Ascending aorta (tissue), 2 donors: ENCODE data around the gene VEGFB. TPM values are rescaled to one million over a fixed set of nuclear protein-coding genes. Genes with fewer than 3 reads are reported as not detected.

ENCODE experiments used
- DNase-seq, 2 donors: peaks; one replicate each; pipeline ENCODE4 v3.0.0-alpha.2; 2019; ENCODE audit warnings: low spot score in 2 of 2
- H3K27ac ChIP-seq, 2 donors: fragments of 200-600 bp; sonication (generic); one replicate each; pipeline ENCODE4 v1.5.1; 2016 to 2017; ENCODE audit warnings: mild to moderate bottlenecking in 1 of 2
- H3K27me3 ChIP-seq: fragments of 200-600 bp; sonication (generic); one replicate; pipeline ENCODE4 v1.5.1; 2017
- H3K36me3 ChIP-seq, 2 donors: fragments of 200-600 bp; sonication (generic); one replicate each; pipeline ENCODE4 v1.5.1; 2016
- H3K4me1 ChIP-seq, 2 donors: fragments of 200-600 bp; sonication (generic); one replicate each; pipeline ENCODE4 v1.5.1; 2016 to 2017; ENCODE audit warnings: mild to moderate bottlenecking in 1 of 2
- H3K4me3 ChIP-seq, 2 donors: fragments of 200-600 bp; sonication (generic); one replicate each; pipeline ENCODE4 v1.5.1; 2016 to 2017; ENCODE audit warnings: mild to moderate bottlenecking in 1 of 2
- H3K9me3 ChIP-seq, 2 donors: fragments of 200-600 bp; sonication (generic); one replicate each; pipeline ENCODE4 v1.5.1; 2016
- CTCF ChIP-seq, 3 experiments: fragments of 200-600 bp in 2 of 3; fragments of 450-650 bp in 1 of 3; sonication (generic) in 2 of 3; IDR thresholded peaks; one replicate each; pipeline ENCODE4 v1.5.1; 2016 to 2019; ENCODE audit warnings: antibody characterized with exemption in 3 of 3, mild to moderate bottlenecking in 1 of 3, moderate library complexity in 1 of 3
- intact Hi-C: fragments of 100-400 bp; cut with DNase I; formaldehyde crosslinking; loops from one replicate; pipeline ENCODE4 v1.15.1; 2023
- total RNA-seq: library from RNA; depleted of rRNA; stranded (reverse); fragments of >200 nt; gene quantifications from one replicate; pipeline ENCODE4 v1.1.0, GENCODE V29; 2016

Gene VEGFB
- total RNA-seq, 1 donor from 2014 or later: 188 TPM

GRCh38 chr11:64235437-64236161 is 1.2 kb downstream of the VEGFB start:
- Histone ChIP-seq H3K4me1 (peaks cover 5 to 32% of the 10 kb centered on the region in 2 donors), H3K4me3 (peak overlapping the region; percentile 87 to 92), H3K27ac (peak overlapping the region; percentile 84 to 92), H3K9me3 (no peaks in the 10 kb centered on the region), H3K27me3 (no peaks in the 10 kb centered on the region), H3K36me3 (peaks cover 17 to 19% of the 10 kb centered on the region in 2 donors)
- intact Hi-C loops: no loop called here
- TF ChIP-seq CTCF (IDR thresholded peaks at IDR 0.05): no peak
- peak in 1 of 2 donors; percentile 63 for DNase-seq

- H3K36me3 ChIP-seq: peaks cover 17 to 19% of the 10 kb centered on the region in 2 donors
- TF ChIP-seq CTCF (IDR thresholded peaks at IDR 0.05): no peak
- DNase-seq: no peak
- no peak overlapping the region for H3K27ac ChIP-seq
- H3K4me1 ChIP-seq: peaks cover 5 to 35% of the 10 kb centered on the region in 2 donors
- no peaks in the 10 kb centered on the region for H3K27me3 ChIP-seq
- H3K4me3 ChIP-seq: no peak overlapping the region
- intact Hi-C loops: no loop called here
- no peaks in the 10 kb centered on the region for H3K9me3 ChIP-seq
Observed at GRCh38 chr11:64237484-64237951, 3.1 kb downstream of the VEGFB start.

DNA sequence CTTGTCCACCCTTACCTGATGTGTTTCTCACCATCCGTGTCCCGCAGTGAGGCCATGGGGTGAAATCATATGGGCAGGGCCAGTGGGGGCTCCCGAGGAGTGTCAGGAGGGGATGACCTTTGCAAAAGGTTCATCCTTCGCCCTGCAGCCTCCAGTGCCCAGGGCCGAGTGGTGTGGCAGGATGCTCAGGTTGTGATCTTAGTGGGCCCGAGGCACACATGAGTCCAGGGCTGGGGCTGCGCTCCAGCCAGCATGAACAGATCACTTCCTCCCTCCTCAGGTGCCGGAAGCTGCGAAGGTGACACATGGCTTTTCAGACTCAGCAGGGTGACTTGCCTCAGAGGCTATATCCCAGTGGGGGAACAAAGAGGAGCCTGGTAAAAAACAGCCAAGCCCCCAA is 3.7 kb downstream of the VEGFB start:
- H3K4me3 ChIP-seq: no peak overlapping the region
- intact Hi-C loops: no loop called here
- no peak for TF ChIP-seq CTCF (IDR thresholded peaks at IDR 0.05)
- H3K36me3 ChIP-seq: peaks cover 17 to 19% of the 10 kb centered on the region in 2 donors
- H3K27ac ChIP-seq: peak overlapping the region in 1 of 2 donors; percentile 22
- no peaks in the 10 kb centered on the region for H3K27me3 ChIP-seq
- H3K4me1 ChIP-seq: peaks cover 5 to 35% of the 10 kb centered on the region in 2 donors
- H3K9me3 ChIP-seq: no peaks in the 10 kb centered on the region
- DNase-seq: no peak

- Histone ChIP-seq H3K4me1 (peaks cover 5 to 36% of the 10 kb centered on the region in 2 donors), H3K27ac (peak overlapping the region; percentile 99), H3K9me3 (no peaks in the 10 kb centered on the region), H3K27me3 (no peaks in the 10 kb centered on the region), H3K4me3 (no peak overlapping the region), H3K36me3 (peaks cover 25 to 27% of the 10 kb centered on the region in 2 donors)
- no peak for DNase-seq
- TF ChIP-seq CTCF (IDR thresholded peaks at IDR 0.05): no peak
- intact Hi-C loops: no loop called here
Observed at GRCh38 chr11:64238999-64239398, 4.6 kb downstream of the VEGFB start.

DNA sequence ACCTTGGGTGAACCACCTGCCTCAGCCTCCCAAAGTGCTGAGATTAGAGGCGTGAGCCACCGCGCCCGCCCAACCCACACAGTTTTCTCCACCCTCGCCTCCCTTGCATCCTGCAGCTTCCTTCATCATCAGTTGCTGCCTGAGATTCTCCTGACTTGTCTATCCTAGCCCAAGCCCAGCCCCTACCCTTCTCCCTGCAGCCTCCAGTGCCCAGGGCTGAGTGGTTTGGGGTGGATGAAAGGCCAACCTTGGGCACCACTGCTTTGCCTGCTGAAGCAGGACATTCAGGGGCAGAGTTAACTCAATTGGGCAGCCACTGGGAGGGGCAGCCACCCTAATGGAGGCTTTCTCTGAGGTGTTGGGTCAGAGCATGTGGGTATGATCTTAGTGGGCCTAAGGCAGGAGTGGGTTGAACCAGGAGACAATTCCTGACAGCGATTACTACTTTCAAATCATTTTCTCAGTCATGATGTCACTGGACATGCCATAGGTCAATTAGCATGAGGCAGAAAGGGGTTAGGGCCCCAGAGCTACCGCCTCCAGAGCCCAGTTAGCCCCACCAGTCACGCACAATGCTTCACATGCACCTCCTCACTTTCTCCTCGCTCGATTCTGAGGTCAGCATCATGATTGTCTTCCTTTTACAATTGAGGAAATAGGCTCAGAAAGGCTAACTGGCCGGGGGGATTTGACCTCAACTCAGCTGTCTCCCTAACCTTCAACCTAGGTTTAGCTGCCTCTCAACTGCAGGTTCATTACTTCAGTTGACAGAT is 5.5 kb downstream of the VEGFB start:
- no peak for DNase-seq
- intact Hi-C loops: loop anchor here (2.0 kb wide), 1 partner anchor 65 kb away; the partner anchor contains the start of gene ESRRA
- H3K9me3 ChIP-seq: no peaks in the 10 kb centered on the region
- H3K36me3 ChIP-seq: peaks cover 28 to 32% of the 10 kb centered on the region in 2 donors
- H3K27ac ChIP-seq: peak overlapping the region; percentile 99
- no peaks in the 10 kb centered on the region for H3K27me3 ChIP-seq
- peaks cover 5 to 37% of the 10 kb centered on the region in 2 donors for H3K4me1 ChIP-seq
- TF ChIP-seq CTCF (IDR thresholded peaks at IDR 0.05): no peak
- peak overlapping the region; percentile 91 to 97 for H3K4me3 ChIP-seq
